CD4-positive, alpha-beta T cell treated with Interleukin-4 for 1 hour (primary cell): ENCODE data around the gene TTI1.
"Not testable (repeated sequence)": the region's sequence is repeated elsewhere in the genome, so short reads cannot be mapped to it uniquely, and the experiment has no call there.

Experiments used
- DNase-seq, 2 donors: peaks; one replicate each; pipeline ENCODE4 v3.0.0-alpha.2; 2020 to 2022

Gene TTI1

GRCh38 chr20:37986873-37987601, 46.2 kb downstream of the TTI1 start:
- no peak for DNase-seq

- DNase-seq: no peak
Measured at GRCh38 chr20:37986044-37986858, 47.0 kb downstream of the TTI1 start.

- DNase-seq: no peak
Measured at GRCh38 chr20:37984018-37984785, 49.1 kb downstream of the TTI1 start.

- no peak for DNase-seq
Measured at GRCh38 chr20:37983286-37983685, 50.0 kb downstream of the TTI1 start.

- no peak for DNase-seq
Measured at GRCh38 chr20:37981568-37981967, 51.7 kb downstream of the TTI1 start.

GRCh38 chr20:37980876-37981275, 52.4 kb downstream of the TTI1 start:
- no peak for DNase-seq

GRCh38 chr20:37980383-37980782, 52.9 kb downstream of the TTI1 start:
- DNase-seq: no peak

- no peak for DNase-seq
Measured at GRCh38 chr20:37979021-37979985, 54.0 kb downstream of the TTI1 start.

GRCh38 chr20:37977786-37978185, 55.5 kb downstream of the TTI1 start:
- no peak for DNase-seq

- DNase-seq: no peak
Measured at GRCh38 chr20:37977338-37977737, 55.9 kb downstream of the TTI1 start.

GRCh38 chr20:37976887-37977286, 56.4 kb downstream of the TTI1 start:
- DNase-seq: no peak

- no peak for DNase-seq
Measured at GRCh38 chr20:37973059-37973910, 60.0 kb downstream of the TTI1 start.

GRCh38 chr20:37972256-37973058, 60.8 kb downstream of the TTI1 start:
- no peak for DNase-seq

- no peak for DNase-seq
Measured at GRCh38 chr20:37971561-37972127, 61.6 kb downstream of the TTI1 start.

- no peak for DNase-seq
Measured at GRCh38 chr20:37970856-37971245, 62.4 kb downstream of the TTI1 start.

GRCh38 chr20:37969949-37970855, 63.1 kb downstream of the TTI1 start:
- no peak for DNase-seq

- DNase-seq: no peak
Measured at GRCh38 chr20:37968841-37969401, 64.3 kb downstream of the TTI1 start.

- DNase-seq: not testable (repeated sequence)
Measured at GRCh38 chr20:37963483-37963882, 69.8 kb downstream of the TTI1 start.

GRCh38 chr20:37961066-37961465, 72.2 kb downstream of the TTI1 start:
- DNase-seq: no peak
